NCI-H226 (cell line): Measurements from ENCODE around the gene PLPPR2.
"Not testable (repeated sequence)": the region's sequence is repeated elsewhere in the genome, so short reads cannot be mapped to it uniquely, and the experiment has no call there.

Experiments
- DNase-seq: peaks from one replicate; pipeline ENCODE4 v3.0.0-alpha.2; 2015

PLPPR2 gene

DNA sequence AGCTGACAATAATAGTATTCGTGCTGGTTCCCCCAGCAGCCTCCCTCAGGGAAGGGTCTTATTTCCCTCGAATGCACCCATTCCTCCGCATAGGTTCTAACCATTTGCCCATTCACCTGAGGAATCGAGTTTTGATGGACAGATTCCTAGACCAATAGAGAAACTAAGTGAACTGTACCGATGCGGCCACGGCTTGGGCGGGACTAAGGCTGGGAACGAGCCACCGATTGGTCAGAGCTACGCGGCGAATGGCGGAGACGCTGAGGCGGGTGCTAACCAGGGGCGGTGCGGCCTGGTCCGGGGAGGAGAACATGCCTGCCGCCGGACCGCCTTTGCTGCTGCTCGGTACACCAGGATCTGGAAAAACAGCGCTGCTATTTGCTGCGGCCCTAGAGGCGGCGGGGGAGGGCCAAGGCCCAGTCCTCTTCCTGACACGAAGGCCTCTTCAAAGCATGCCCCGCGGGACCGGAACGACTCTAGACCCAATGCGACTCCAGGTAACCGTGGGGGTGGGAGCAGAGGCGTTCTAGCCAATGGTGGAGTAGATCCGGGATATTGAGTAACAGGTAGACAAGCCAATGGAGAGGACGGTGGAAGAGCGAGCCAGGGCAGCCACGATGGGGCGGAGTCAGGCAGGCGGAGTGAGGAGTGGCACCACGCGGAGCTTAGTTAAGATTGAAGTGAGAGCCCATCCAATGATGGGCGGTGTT, 19.4 kb downstream of the PLPPR2 start, which contains the start of gene SWSAP1:
TSS of gene SWSAP1 (plus strand) at position 234 of the 710 bp plus-strand sequence. CDS start at position 249, 15 bp downstream.
- DNase-seq: peak; percentile 97

DNA sequence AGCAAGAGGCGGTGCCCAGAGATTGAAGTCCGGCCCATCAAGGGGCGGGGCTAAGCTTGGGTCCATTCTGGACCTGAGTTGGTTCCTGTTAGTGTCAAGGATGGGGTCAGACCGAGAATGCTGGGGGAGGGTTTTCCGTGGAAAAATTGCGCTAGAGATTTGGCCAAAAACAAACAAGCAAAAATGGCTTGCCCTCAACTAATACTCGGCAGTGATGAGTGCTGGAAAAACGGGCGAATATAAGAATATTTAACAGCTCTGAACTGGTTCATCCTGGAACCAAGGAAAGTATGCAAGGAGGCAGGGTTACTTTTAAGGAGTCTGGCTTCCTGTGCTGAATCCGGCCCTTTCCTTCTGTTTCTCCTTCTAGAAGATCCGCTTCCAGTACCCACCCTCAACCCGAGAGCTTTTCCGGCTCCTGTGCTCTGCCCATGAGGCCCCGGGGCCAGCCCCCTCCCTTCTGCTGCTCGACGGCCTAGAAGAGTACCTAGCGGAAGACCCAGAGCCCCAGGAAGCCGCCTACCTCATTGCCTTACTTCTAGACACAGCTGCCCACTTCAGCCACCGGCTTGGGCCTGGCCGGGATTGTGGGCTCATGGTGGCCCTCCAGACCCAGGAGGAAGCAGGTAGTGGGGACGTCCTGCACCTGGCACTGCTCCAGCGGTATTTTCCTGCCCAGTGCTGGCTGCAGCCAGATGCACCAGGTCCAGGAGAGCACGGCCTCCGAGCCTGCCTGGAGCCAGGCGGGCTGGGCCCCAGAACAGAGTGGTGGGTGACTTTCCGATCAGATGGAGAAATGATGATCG, 20.1 kb downstream of the PLPPR2 start:
- DNase-seq: peak; percentile 49

DNA sequence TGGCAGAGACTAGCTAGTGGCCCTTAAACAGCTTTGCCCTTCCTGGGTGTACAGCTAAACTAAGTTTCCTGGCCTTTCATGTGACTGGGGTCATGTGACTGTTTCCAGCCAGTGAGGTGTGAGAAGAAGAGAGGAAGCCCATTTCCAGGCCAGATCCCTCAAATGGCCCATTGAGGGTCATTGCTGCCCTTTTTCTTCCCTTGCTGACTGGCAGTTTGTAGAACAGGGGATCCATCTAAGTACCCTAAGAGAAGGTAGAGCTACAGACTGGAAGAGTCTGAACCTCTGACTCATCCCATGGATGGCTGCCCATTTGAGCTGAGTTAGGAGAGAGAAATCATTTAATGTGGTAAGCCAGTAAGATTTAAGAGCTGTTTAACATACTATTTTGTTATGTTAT, 22.0 kb downstream of the PLPPR2 start:
- peak; percentile 70 for DNase-seq

DNA sequence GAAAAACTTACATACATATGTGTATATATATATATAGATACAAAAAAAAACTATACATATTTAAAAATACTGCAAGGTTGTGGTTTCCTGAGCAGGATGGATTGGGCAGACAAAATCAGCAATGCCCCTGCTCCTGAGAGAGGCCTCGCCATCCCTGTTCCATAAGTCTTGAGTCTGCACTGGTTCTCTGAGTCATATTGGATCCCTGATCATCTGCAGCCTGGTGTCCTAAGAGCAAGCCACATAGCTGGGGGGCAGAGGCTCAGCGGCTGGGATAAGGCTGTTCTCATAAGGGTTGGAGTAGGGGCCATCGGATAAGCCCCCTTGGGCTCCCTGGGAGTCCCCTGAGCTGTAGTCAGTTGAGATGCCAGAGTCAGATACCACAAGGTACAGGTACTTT, 22.5 kb downstream of the PLPPR2 start:
- no peak for DNase-seq

DNA sequence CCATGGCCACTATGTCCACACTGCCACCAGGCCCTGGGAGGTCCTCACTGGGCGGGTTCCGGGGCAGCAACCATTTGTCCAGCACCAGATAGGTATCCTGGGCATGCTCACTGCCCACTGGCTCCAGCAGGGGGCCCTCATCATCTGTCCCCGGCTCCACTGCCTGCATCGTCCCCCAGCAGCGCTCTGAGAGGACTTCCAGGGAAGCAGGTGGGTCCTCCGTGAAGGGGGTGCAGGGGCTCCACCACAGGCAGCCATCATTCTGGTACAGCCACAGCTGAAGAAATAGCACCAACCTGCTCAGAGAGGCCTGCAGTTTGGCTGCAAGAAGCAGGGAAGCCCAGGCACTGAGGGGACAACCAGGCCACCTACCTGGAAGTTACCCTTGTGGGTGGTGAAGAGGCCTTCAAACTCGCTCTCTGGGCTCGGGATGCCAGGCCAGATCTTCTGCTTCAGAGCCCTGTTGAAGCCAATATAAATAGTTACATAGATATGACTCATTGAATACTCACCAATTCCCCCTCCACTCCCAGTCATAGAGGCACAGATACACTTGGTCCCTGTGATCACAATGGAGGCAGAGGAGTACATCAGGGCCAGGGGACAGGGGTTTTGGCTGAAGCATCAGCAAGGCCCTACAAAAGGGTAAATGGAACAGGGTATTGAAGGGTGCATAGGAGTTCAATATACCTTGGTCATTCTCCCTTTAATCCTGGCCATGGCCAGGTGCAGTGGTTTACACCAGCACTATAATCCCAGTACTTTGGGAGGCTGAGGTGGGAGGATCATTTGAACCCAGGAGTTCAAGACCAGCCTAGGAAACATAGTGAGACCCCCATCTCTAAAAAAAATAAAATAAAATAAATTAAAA, 23.3 kb downstream of the PLPPR2 start:
- DNase-seq: peak; percentile 46

DNA sequence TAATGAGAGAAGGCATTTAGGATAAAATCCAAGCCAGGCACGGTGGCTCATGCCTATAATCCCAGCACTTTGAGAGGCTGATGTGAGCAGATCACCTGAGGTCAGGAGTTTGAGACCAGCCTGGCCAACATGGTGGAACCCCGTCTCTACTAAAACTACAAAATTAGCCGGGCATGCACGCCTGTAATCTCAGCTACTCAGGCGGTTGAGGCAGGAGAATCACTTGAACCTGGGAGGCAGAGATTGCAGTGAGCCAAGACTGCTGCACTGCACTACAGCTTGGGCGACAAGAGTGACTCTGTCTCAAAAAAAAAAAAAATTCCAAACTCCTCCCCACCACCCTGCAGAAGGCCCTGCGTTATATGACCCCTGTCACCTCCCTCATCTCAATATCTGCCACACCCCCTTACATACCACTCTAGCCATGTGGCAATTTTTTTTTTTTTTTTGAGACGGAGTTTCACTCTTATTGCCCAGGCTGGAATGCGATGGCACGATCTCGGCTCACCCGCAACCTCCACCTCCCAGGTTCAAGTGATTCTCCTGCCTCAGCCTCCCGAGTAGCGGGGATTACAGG, 24.1 kb downstream of the PLPPR2 start:
- not testable (repeated sequence) for DNase-seq

DNA sequence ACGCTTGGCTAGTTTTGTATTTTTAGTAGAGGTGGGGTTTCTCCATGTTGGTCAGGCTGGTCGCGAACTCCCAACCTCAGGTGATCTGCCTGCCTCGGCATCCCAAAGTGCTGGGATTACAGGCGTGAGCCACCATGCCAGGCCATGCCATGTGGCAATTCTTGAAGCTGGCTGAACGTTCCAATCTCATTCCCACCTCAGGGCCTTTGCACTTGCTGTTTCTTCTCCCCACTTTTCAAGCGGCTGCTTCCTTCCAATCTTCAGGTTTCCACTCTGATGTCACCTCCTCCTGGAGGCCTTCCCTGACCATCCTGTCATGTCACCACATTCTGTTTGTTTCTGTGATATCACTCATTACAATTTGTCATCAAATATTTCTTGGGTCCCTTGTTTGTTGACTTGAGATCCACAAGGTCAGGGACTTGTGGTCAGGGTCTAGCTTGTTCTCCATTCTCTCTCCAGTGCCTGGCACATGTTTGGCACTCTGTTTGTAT, 24.7 kb downstream of the PLPPR2 start:
- no peak for DNase-seq

DNA sequence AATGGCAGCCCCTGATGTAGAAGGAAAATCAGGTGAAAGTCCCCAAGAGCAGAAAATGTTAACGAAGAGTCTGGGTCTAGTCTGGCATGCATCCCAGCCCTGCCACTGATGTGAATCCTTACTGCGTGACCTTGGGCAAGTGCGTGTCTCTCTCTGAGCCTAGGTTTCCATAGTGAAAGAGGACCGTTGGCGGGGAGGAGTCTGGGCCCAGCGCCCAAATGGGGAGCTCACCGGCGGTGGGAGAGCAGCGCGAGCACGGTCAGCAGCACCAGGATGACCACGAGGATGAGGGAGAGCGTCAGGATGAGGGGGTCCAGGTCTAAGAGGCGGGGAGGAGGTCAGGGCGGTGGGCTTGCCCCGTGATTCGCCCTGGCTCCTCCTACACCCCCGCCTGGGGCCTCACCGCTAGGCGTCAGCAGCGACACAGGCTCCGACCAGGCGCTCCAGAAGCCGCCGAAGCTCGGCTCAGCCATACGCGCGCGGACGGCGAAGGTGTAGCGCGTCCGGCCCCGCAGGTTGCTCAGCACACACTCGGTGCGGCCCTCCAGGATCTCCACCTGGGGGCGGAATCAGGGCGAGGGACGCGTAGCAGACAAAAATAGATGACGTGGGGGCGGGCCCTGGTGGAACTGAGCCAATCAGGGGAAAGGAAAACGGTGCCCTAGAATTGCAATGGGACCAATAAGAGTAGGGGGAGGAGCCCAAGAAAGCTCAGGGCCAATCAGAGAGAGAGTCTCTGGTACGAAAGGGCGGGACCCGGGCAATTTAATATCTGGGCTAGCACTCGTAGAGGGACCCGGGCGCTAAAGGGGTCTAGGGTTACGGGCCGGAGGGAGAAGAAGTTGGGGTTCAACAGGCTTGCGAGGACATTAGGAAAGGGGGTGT, 25.7 kb downstream of the PLPPR2 start:
- DNase-seq: peak; percentile 95

DNA sequence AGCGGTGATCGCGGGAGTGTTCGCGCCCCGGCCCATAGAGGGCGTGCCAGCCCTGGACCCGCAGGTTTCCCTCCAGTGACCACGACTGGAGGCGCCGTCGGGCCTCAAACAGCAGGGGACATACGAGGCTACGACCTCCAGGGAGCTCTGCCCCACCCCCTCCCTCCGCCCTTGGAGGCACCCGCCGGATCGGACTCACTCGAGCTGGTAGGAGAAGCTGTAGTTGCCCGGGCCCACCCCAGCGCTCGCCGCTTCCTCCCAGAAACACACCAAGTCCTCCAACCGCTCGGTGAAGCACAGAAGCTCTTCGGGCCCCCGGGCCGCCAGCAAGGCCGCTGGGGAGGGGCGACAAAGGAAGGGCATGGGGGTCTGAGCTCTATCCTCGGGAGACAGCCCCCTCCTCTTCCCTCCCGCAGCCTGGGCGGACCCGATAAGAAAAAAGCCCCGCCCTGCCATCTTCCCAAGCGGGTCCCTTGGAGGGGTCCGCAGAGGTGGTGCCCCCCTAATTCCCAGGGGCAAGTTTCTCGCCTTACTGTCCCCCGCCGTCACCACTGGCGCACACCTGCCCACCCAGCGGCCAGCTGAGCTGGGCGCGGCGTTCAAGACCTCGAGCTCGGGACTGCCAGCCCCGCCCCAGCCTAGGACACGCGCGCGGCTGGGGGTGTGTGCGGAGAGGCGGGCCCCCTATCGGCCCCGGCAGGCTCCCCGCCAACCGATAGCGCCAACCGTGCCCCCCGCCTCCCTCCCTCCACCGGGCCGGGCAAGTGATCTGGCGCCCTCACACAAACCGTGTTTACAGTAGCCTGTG, 27.9 kb downstream of the PLPPR2 start:
- no peak for DNase-seq

DNA sequence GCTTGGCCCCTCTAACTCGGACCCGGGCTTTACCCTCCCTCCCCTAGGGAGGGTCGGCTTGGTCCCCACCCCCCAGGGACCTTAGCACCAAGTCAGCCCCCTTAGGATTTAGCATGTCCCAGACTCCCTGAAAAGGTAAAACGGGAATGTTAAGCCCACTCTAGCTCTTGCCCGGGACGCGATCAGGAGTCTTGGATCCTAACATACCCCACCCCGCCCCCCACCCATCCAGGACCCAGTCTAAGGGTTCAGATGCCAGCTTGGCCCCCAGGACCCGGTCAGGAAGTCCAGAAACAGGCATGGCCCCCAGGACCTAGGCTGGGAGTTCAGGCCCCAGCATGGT, 28.4 kb downstream of the PLPPR2 start:
- DNase-seq: no peak

DNA sequence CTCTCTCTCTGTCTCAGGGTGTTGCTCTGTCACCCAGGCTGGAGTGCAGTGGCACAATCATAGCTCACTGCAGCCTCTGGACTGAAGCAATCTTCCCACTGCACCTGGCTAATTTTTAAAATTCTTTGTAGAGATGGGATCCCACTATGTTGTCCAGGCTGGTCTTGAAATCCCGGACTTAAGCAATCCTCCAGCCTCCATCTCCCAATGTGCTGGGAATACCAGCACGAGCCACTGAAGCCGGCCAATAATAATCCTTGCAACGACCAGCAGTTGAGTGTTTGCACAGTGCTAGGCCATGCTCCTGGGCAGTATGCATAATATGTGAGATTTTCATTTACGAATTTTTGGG, 29.5 kb downstream of the PLPPR2 start:
- DNase-seq: no peak

DNA sequence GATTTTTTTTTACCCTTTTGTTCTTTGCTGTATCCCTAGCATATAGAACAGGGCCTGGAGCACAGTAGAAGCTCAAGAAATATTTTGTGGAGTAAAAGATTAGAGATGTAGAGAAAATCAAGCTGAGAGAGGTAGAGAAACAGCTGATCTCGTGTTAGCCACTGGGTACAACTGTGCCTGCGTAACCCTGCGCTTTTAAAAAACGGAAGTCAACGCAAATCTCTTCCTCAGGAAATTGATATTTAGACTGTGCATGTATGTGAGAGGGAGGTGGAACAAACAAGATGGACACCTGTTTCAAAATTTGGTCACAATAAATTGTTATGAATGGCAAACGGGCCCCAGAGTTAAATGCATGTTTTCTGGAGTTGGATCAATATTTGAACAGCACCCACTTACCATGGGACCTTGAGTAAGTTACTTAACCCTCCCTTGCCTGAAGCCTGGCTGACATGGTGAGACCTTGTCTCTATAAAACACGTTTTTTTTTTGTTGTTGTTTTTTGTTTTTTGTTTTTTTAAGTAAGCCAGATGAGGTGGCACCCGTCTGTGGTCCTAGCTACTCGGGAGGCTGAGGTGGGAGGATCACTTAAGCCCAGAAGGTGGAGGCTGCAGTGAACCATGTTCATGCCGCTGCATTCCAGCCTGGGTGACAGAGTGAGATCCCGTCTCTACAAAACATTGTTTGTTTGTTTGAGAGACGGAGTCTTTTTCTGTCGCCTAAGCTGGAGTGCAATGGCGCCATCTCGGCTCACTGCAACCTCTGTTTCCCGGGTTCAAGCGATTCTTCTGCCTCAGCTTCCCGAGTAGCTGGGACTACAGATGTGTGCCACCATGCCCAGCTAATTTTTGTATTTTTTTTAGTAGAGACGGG, 32.2 kb downstream of the PLPPR2 start:
- DNase-seq: no peak

DNA sequence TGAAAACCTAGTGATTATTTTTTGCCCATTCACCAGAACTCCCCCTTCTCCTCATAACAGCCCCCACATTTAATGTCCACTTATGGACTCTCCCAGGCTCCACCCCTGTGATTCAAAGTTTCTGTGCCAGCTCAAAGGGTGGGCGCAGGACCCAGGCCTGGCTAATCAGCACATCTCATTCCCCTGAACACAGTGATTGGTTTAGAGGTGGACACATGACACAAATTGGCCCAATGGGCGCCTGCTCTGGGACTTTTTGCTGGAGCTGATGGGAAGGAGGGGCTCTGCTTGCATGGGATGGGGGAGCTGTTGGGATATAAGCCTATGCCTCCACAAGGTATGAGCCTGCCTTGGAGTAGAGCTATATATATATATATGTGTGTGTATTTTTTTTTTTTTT, 35.1 kb downstream of the PLPPR2 start:
- DNase-seq: no peak

DNA sequence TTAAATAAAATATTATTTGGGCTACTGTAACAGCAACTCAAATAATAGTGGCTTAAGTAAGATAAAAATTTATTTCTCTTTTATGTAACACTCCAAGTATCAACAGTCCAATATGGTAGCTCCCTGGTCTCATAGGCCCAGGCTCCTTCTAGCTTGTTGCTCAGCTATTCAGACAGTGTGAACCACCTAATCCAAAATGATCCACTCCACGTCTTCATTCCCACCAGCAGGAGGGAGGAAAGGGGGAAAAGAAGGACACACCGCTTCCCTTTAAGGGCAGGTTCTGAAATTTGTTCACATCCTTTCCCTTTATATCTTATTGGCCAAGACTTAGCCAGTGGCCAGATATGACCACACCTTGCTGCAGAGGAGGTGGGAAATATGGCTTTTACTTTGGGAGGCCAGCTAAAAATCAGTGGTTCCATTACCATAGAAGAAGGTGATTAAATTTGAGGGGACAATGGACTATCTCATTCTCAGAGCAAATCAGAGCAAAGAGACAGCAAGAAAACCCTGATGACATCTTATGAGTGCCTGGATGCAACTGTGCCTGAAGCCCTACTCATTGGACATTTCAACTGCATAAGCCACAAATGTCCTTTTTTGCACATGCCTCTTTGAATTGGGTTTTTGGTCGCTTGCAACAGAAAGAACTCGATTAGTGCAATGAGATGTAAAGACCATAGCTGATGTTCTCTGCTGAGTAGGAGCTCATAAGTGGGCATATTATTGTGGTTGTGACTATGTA, 35.9 kb downstream of the PLPPR2 start:
- DNase-seq: no peak

DNA sequence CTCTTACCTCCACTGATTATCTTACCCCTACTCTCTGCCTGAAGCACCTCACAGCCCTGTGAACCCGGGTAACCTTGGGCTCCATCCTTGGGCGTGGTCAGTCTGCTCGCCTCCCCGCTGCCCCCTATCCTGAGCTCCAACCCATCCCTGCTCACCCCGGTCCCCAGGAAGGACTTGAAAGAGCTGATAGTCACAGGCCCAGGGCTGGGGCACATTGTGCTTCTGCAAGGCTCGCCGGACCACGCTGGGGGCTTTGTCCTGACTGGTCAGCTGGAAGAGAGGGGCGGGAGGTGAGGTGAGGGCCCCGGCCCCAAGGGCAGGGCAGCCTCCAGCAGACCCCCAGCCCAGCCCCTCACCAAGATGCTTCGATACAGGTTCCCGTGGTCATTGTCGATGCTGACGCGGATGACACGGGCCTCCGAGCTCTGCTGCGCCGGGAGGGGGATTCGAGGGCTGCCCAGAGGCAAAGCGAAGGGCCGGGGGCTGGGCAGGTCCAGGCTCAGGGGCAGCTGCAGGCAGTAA, 41.9 kb downstream of the PLPPR2 start:
- no peak for DNase-seq

DNA sequence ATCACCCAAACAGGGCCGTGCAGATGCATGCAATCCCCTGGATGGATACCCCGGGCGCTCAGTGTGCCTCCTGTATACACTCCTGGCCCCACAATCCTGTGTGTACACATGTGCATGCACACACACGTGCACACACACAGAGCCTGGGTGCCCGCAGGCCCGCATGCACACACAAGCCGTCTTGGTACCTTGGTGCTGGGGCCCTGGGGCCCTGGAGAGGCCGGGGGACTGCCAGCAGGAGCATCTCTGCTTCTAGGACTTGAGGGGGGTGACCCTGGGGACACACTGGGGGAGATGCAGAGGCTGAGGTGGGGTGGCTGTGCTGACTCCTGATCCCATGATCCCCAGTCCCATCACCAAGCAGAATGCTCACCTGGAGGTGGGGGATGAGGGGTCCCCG, 44.4 kb downstream of the PLPPR2 start:
- no peak for DNase-seq

DNA sequence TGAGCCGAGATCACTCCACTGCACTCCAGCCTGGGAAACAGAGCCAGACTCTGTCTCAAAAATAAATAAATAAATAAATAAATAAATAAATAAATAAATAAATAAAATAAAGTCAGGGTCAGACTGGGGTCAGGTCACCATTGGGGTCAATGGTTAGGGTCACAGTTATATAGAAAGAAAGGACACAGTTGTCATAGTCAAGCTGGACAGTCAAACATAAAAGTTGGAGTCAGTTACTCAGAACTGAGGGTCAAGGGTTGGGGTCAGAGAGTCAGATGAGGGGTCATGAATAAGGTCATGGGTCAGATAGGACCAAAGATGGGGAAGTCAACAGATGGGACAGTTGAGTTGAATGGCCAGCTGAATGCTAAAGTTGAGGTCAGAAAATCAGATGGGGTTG, 45.6 kb downstream of the PLPPR2 start:
- DNase-seq: no peak

DNA sequence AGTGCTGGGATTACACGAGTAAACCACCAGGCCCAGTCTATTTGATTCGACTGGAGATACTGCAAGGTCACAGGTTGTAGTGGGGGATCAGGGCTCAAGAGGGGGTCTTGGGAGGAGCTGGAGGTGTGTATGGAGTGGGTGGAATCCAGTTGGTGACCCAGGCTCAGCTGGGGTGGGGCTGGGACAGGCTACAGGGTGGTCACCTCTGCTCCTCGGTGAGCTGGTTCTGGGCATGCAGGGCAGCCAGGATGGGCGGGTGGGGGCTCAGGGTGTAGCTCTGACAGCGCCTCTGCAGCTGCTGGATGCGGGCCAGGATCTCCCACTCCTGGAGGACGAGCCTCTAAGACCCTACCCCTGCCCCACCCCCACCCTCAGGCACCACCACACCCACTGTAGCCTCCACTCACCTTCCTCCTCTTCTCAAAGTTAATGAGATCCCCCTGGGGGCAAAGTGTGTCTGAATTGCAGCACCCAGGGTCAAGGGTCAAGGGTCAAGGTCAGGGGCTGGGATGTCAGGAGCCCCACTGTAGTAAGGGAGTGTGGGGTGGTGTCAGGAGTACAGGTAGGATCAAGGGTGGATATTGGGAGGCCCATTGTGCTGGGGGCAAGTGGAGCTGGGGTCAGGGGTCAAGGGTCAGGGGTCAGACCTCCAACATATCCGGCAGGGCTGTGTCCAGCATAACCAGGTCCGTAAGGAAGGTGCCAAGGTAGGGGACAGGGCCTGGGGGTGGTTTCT, 46.7 kb downstream of the PLPPR2 start:
- no peak for DNase-seq
